NCI-H2171 treated with DMSO at 0.1 percent for 48 hours (cell line): Measurements from ENCODE around the gene TOX3.

Source experiments
- DNase-seq: peaks from one replicate; lab custom pipeline; 2025; lab: John Stamatoyannopoulos, UW

Gene TOX3

DNA sequence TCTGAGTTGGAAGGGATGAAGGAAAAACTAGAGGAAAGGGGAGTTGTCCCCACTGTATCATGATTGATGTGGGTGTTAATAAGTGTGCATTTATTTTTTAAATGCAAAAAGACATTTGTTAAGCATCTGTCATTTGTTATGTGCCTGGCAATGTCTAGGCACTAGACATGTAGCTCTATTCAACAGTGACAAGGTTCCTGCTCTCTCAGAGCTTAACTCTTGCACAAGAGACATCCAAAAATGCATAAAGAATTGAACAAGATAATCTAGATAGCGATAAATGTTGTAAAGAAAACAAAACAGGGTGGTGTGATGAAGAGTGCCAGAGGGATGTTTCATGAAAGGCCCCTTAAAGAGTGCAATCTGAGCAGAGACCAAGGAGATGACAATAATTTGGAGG lies 148.9 kb downstream of the TOX3 start:
- no peak for DNase-seq

DNA sequence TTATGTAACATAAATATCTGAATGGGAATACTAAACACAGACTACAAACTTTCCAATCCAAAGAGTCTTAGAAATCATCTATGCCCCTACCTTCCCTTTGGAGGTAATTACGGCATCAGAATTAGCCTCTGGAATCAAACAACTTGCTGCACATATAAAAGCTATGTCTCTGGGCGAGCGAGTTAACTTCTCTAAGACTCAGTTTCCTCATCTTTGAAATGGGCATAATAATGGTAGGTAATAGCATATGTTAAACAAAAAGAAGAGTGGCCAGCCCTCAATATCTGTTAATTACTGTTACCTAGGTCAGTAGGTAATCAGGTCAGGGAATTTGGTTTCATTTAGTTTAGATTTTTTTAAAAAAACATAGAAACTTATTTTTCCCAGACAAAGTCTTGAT lies 153.5 kb downstream of the TOX3 start:
- no peak for DNase-seq

DNA sequence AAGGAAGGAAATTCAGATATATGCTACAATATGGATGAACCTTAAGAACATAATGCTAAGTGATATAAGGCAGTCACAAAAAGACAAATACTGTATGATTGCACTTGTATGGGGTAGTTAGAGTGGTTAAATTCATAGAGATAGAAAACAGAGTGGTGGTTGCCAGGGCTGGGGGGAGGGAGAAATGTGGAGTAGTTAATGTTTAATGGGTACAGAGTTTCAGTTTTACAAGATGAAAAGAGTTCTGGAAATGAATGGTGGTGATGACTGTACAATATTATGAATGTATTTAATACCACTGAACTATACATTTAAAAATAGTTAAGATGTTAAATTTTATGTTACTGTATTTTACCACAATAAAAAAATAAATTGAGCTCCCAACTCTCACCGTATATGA lies 157.9 kb downstream of the TOX3 start:
- DNase-seq: no peak
